CD4-positive, alpha-beta T cell (primary cell): ENCODE data around the gene CBX2. TPM values are rescaled to one million over a fixed set of nuclear protein-coding genes. Genes with fewer than 3 reads are reported as not detected.

Source experiments
- ATAC-seq: fragments of 200-7000 bp; cut with Tn5 transposase; one replicate; pipeline ENCODE4 v1.10.0; 2022; ENCODE audit warnings: mild to moderate bottlenecking; ENCODE audit not compliant: poor library complexity
- CTCF ChIA-PET: fragments of 350-600 bp; sonication (Branson Sonifier 250); formaldehyde crosslinking; loops from one replicate; lab custom pipeline; 2021; ENCODE audit warnings: antibody characterized with exemption, inconsistent platforms; lab: Charles Lee
- POLR2A ChIA-PET: fragments of 350-600 bp; sonication (Branson Sonifier 250); formaldehyde crosslinking; loops from one replicate; lab custom pipeline; 2021; ENCODE audit warnings: antibody characterized with exemption, inconsistent platforms; lab: Charles Lee
- DNase-seq, 14 experiments: peaks; one replicate each; pipeline ENCODE4 v3.0.0-alpha.2; 2013 to 2020; ENCODE audit warnings: mixed read lengths in 2 of 14
- H3K27ac ChIP-seq, 2 donors: one replicate each; pipeline versions ENCODE4 v1.5.1 to v1.7.0; 2013; ENCODE audit warnings: low read length in 2 of 2, low read depth in 1 of 2, mild to moderate bottlenecking in 1 of 2
- H3K27me3 ChIP-seq, 2 experiments: 1 replicate in 1 of 2; 2 replicates in 1 of 2; pipeline versions ENCODE4 v1.6.1 to v1.7.0; 2013; ENCODE audit warnings: low read length in 2 of 2, control low read depth in 1 of 2, mild to moderate bottlenecking in 1 of 2, moderate library complexity in 1 of 2; ENCODE audit not compliant: insufficient read depth in 2 of 2, control insufficient read depth in 1 of 2
- H3K36me3 ChIP-seq: one replicate; pipeline ENCODE4 v1.6.1; 2013; ENCODE audit warnings: low read length, control low read depth; ENCODE audit not compliant: insufficient read depth
- H3K4me1 ChIP-seq: one replicate; pipeline ENCODE4 v1.6.1; 2013; ENCODE audit warnings: low read length, control low read depth; ENCODE audit not compliant: insufficient read depth
- H3K4me3 ChIP-seq: one replicate; pipeline ENCODE4 v1.5.1; 2013; ENCODE audit warnings: mild to moderate bottlenecking, low read length, moderate library complexity
- H3K9me3 ChIP-seq, 2 experiments: 1 replicate in 1 of 2; 2 replicates in 1 of 2; pipeline versions ENCODE4 v1.6.1 to v1.7.0; 2013; ENCODE audit warnings: low read length in 2 of 2, mild to moderate bottlenecking in 2 of 2, control low read depth in 1 of 2, moderate library complexity in 1 of 2; ENCODE audit not compliant: control insufficient read depth in 1 of 2, insufficient read depth in 1 of 2
- H3K27ac Mint-ChIP-seq: one replicate; pipeline ENCODE4 v1.8.0; 2020; ENCODE audit warnings: mixed read lengths
- H3K27me3 Mint-ChIP-seq: one replicate; pipeline ENCODE4 v1.8.0; 2021; ENCODE audit warnings: mixed read lengths
- H3K36me3 Mint-ChIP-seq: one replicate; pipeline ENCODE4 v1.8.0; 2021; ENCODE audit warnings: low read depth, mixed read lengths
- H3K4me1 Mint-ChIP-seq: one replicate; pipeline ENCODE4 v1.8.0; 2021; ENCODE audit warnings: low read depth, mixed read lengths
- H3K4me3 Mint-ChIP-seq: one replicate; pipeline ENCODE4 v1.8.0; 2020; ENCODE audit warnings: mild to moderate bottlenecking, mixed read lengths
- H3K9me3 Mint-ChIP-seq: one replicate; pipeline ENCODE4 v1.8.0; 2020; ENCODE audit warnings: mixed read lengths
- intact Hi-C, 2 experiments: fragments of 100-400 bp; cut with DNase I in 1 of 2; cut with micrococcal nuclease in 1 of 2; formaldehyde crosslinking; loops; one replicate each; pipeline versions ENCODE4 v1.15.1 to v1.9.0; 2023 to 2025; cut with DNase I, micrococcal nuclease
- total RNA-seq, 174 experiments: library from RNA in 2 of 174; stranded (reverse) in 2 of 174; gene quantifications; one replicate each; pipeline ENCODE4 v1.2.3 and lab custom pipeline; 2021 to 2026
- TF ChIP-seq, protein P1 (sequence below): fragments of 200-600 bp; IDR thresholded peaks from one replicate; pipeline ENCODE4 v1.8.0; 2022; ENCODE audit warnings: antibody characterized with exemption, mild to moderate bottlenecking

Gene CBX2
- total RNA-seq, 2 experiments from 2014 or later, result 0.31 TPM; not detected in 1

DNA sequence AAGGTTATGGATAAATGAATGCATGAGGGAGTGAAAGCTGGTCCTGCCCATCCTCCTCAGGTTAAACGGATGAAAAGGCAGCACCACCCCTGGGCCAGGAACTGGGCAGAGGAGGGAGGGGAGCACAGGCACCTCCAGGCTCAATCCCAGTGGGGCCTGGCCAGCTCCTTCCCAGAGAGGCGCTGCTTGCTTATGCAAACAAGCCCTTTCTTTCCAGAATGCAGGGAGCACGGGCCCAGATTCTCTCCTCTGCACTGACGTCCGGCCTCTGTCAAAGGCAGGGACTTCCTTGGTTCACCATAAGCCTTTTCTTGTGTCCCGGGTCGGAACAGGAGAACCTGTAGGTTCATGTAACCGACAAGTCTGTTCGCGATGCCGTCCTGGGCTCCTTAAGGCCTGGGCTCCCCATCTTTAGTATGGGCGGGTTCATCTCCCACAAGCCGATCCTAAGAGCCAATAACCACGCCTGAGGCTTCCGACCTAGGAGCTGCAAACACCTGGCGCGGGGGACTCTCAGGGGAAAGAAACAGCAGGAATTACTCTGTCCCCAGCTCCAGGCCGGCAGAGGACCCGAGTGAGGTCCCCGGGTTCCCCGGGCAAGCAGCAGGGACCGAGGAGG lies 30.9 kb upstream of the CBX2 start:
- DNase-seq, result no peak
- Mint-ChIP-seq H3K36me3 (no peaks in the 10 kb centered on the region), H3K27ac (no peak overlapping the region), H3K9me3 (no peaks in the 10 kb centered on the region), H3K27me3 (peaks cover 67% of the 10 kb centered on the region), H3K4me3 (peak overlapping the region; percentile 11), H3K4me1 (peaks cover 19% of the 10 kb centered on the region)
- Histone ChIP-seq H3K9me3 (peaks cover 0 to 7% of the 10 kb centered on the region in 2 experiments), H3K27ac (no peak overlapping the region), H3K4me1 (peaks cover 35% of the 10 kb centered on the region), H3K36me3 (no peaks in the 10 kb centered on the region), H3K4me3 (no peak overlapping the region), H3K27me3 (peaks cover 40 to 55% of the 10 kb centered on the region in 2 experiments)
- CTCF ChIA-PET, result interaction anchor here (0.7 to 1.8 kb wide), 8 partner anchors 15 to 101 kb away, joined by 3 to 9 read pairs (median 3); partner anchors contain the start of gene CBX8
- intact Hi-C loops, result loop anchor here (1.0 to 5.0 kb wide), 7 partner anchors 50 to 250 kb away; partner anchors contain the start of genes CBX4 (in 1 of the 2) and CBX8 (in 1 of the 2)
- TF ChIP-seq, protein P1, sequence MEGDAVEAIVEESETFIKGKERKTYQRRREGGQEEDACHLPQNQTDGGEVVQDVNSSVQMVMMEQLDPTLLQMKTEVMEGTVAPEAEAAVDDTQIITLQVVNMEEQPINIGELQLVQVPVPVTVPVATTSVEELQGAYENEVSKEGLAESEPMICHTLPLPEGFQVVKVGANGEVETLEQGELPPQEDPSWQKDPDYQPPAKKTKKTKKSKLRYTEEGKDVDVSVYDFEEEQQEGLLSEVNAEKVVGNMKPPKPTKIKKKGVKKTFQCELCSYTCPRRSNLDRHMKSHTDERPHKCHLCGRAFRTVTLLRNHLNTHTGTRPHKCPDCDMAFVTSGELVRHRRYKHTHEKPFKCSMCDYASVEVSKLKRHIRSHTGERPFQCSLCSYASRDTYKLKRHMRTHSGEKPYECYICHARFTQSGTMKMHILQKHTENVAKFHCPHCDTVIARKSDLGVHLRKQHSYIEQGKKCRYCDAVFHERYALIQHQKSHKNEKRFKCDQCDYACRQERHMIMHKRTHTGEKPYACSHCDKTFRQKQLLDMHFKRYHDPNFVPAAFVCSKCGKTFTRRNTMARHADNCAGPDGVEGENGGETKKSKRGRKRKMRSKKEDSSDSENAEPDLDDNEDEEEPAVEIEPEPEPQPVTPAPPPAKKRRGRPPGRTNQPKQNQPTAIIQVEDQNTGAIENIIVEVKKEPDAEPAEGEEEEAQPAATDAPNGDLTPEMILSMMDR, result no peak
- no peak for ATAC-seq
- POLR2A ChIA-PET, result interaction anchor here (1.4 to 1.8 kb wide), 2 partner anchors 90 to 93 kb away, joined by 6 to 14 read pairs; partner anchors contain the start of gene CBX4

- H3K36me3 Mint-ChIP-seq, result no peaks in the 10 kb centered on the region
- Histone ChIP-seq H3K9me3 (peaks cover 0 to 5% of the 10 kb centered on the region in 2 experiments), H3K27me3 (peaks cover 44 to 53% of the 10 kb centered on the region in 2 experiments), H3K36me3 (no peaks in the 10 kb centered on the region), H3K27ac (no peak overlapping the region), H3K4me3 (no peak overlapping the region), H3K4me1 (peaks cover 28% of the 10 kb centered on the region)
- peaks cover 71% of the 10 kb centered on the region for H3K27me3 Mint-ChIP-seq
- ChIA-PET POLR2A (no interaction called here), CTCF (interaction anchor here (1.0 to 1.5 kb wide), 2 partner anchors 63 to 101 kb away, joined by 3 read pairs; no protein-coding TSS in a partner anchor)
- H3K4me3 Mint-ChIP-seq, result peak overlapping the region; percentile 54
- H3K9me3 Mint-ChIP-seq, result no peaks in the 10 kb centered on the region
- H3K4me1 Mint-ChIP-seq, result peaks cover 19% of the 10 kb centered on the region
- TF ChIP-seq, protein P1, result no peak
- no peak overlapping the region for H3K27ac Mint-ChIP-seq
- peak in 3 of 14 experiments; percentile 10 to 56 (median 52) for DNase-seq
- ATAC-seq, result peak; percentile 7
- intact Hi-C loops, result loop anchor here in 1 of 2 experiments (2.0 to 5.0 kb wide), 4 partner anchors 50 to 249 kb away; partner anchors contain the start of gene CBX8
Observed at GRCh38 chr17:79747508-79748294, 30.2 kb upstream of the CBX2 start.

- TF ChIP-seq, protein P1, result no peak
- peaks cover 28% of the 10 kb centered on the region for H3K4me1 ChIP-seq
- peaks cover 70% of the 10 kb centered on the region for H3K27me3 Mint-ChIP-seq
- intact Hi-C loops, result loop anchor here in 1 of 2 experiments (5.0 kb wide), 2 partner anchors 49 to 64 kb away; partner anchors contain the start of gene CBX8
- peaks cover 19% of the 10 kb centered on the region for H3K4me1 Mint-ChIP-seq
- ATAC-seq, result no peak
- peaks cover 43 to 54% of the 10 kb centered on the region in 2 experiments for H3K27me3 ChIP-seq
- ChIA-PET POLR2A (interaction anchor here (0.8 kb wide), 1 partner anchor 48 kb away, joined by 3 read pairs; the partner anchor contains the start of gene CBX8), CTCF (no interaction called here)
- no peaks in the 10 kb centered on the region for H3K9me3 Mint-ChIP-seq
- no peak overlapping the region for H3K27ac Mint-ChIP-seq
- no peaks in the 10 kb centered on the region for H3K36me3 Mint-ChIP-seq
- no peak overlapping the region for H3K27ac ChIP-seq
- peaks cover 0 to 5% of the 10 kb centered on the region in 2 experiments for H3K9me3 ChIP-seq
- no peak overlapping the region for H3K4me3 ChIP-seq
- no peak for DNase-seq
- H3K36me3 ChIP-seq, result no peaks in the 10 kb centered on the region
- no peak overlapping the region for H3K4me3 Mint-ChIP-seq
Observed at GRCh38 chr17:79748295-79749099, 29.5 kb upstream of the CBX2 start.
